Skeletal muscle cell (primary cell): ENCODE data around the gene TMEM121B.

Experiments
- DNase-seq: peaks from one replicate; pipeline ENCODE4 v3.0.0-alpha.2; 2010; ENCODE audit warnings: low read depth
- H3K4me3 ChIP-seq: 2 replicates; pipeline ENCODE4 v1.5.1; 2011; ENCODE audit warnings: low read depth, mild to moderate bottlenecking, control low read depth, low read length, moderate library complexity

TMEM121B gene

GRCh38 chr22:17072877-17073276 is 48.3 kb downstream of the TMEM121B start:
- H3K4me3 ChIP-seq: no peak overlapping the region
- no peak for DNase-seq
